Mesendoderm (in vitro differentiated cells): Measurements from ENCODE around the gene ESRP2.
A peak's percentile ranks its signal among the peaks of the same experiment; 100 is the strongest.

Source experiments
- DNase-seq: peaks from one replicate; pipeline ENCODE4 v3.0.0; 2013
- H2AK5ac ChIP-seq: 2 replicates; pipeline ENCODE4 v1.6.1; 2013; ENCODE audit warnings: low read length, inconsistent platforms
- H2BK120ac ChIP-seq: 2 replicates; pipeline ENCODE4 v1.6.1; 2013; ENCODE audit warnings: low read depth, mild to moderate bottlenecking, low read length, moderate library complexity, mixed read lengths
- H2BK15ac ChIP-seq: replicated peaks from 2 replicates; pipeline ENCODE4 v1.6.1; 2013; ENCODE audit warnings: low read depth, mild to moderate bottlenecking, moderate library complexity
- H2BK5ac ChIP-seq: 2 replicates; pipeline ENCODE4 v1.6.1; 2013; ENCODE audit warnings: low read length, inconsistent platforms
- H3K18ac ChIP-seq: 2 replicates; pipeline ENCODE4 v1.6.1; 2013; ENCODE audit warnings: mild to moderate bottlenecking, low read length, mixed read lengths
- H3K23ac ChIP-seq: one replicate; pipeline ENCODE4 v1.6.1; 2013; ENCODE audit warnings: low read length
- H3K27ac ChIP-seq: 2 replicates; pipeline ENCODE4 v1.5.1; 2013; ENCODE audit warnings: low read depth, mild to moderate bottlenecking, inconsistent platforms, low read length, moderate library complexity
- H3K27me3 ChIP-seq: 2 replicates; pipeline ENCODE4 v1.6.1; 2013; ENCODE audit warnings: low read length, control low read depth, mild to moderate bottlenecking, inconsistent platforms; ENCODE audit not compliant: insufficient read depth, poor library complexity
- H3K36me3 ChIP-seq: 2 replicates; pipeline ENCODE4 v1.6.1; 2013; ENCODE audit warnings: low read length, inconsistent platforms; ENCODE audit not compliant: control insufficient read depth, insufficient read depth
- H3K4ac ChIP-seq: one replicate; pipeline ENCODE4 v1.6.1; 2013; ENCODE audit warnings: low read depth, mild to moderate bottlenecking, low read length, moderate library complexity
- H3K4me1 ChIP-seq: 2 replicates; pipeline ENCODE4 v1.6.1; 2013; ENCODE audit warnings: low read depth, low read length, inconsistent platforms; ENCODE audit not compliant: control insufficient read depth
- H3K4me2 ChIP-seq: 2 replicates; pipeline ENCODE4 v1.6.1; 2013; ENCODE audit warnings: low read length
- H3K4me3 ChIP-seq: 2 replicates; pipeline ENCODE4 v1.5.1; 2013; ENCODE audit warnings: mild to moderate bottlenecking, low read length
- H3K56ac ChIP-seq: one replicate; pipeline ENCODE4 v1.6.1; 2013; ENCODE audit warnings: low read length
- H3K79me1 ChIP-seq: 2 replicates; pipeline ENCODE4 v1.6.1; 2013; ENCODE audit warnings: low read length, inconsistent platforms
- H3K79me2 ChIP-seq: 2 replicates; pipeline ENCODE4 v1.6.1; 2013; ENCODE audit warnings: mild to moderate bottlenecking, low read length; ENCODE audit not compliant: control insufficient read depth, insufficient read depth
- H3K9ac ChIP-seq: 2 replicates; pipeline ENCODE4 v1.6.1; 2013; ENCODE audit warnings: low read length, inconsistent platforms
- H4K5ac ChIP-seq: one replicate; pipeline ENCODE4 v1.6.1; 2013; ENCODE audit warnings: low read length
- H4K8ac ChIP-seq: one replicate; pipeline ENCODE4 v1.6.1; 2013; ENCODE audit warnings: low read depth, mild to moderate bottlenecking, control low read depth, low read length, moderate library complexity
- WGBS: extraction: QIAGEN DNeasy Blood & Tissue Kit; methylation state at CpG from one replicate; pipeline ENCODE4 v1.1.7; 2013; ENCODE audit warnings: low lambda C conversion rate, missing lambda C conversion rate; ENCODE audit not compliant: insufficient coverage; ENCODE audit errors: extremely low coverage; 5-methylcytosine and 5-hydroxymethylcytosine counted together

The ESRP2 gene

GRCh38 chr16:68242085-68242484, 6.2 kb upstream of the ESRP2 start:
- Histone ChIP-seq H3K9ac (no peak overlapping the region), H3K18ac (no peak overlapping the region), H3K79me2 (no peaks in the 10 kb centered on the region), H3K4me3 (no peak overlapping the region), H4K8ac (no peak overlapping the region), H3K4ac (no peak overlapping the region), H3K27me3 (no peaks in the 10 kb centered on the region), H3K4me2 (no peak overlapping the region), H4K5ac (no peak overlapping the region), H3K56ac (no peak overlapping the region), H2AK5ac (no peak overlapping the region), H3K36me3 (no peaks in the 10 kb centered on the region), H2BK5ac (no peak overlapping the region), H3K4me1 (peaks cover 4% of the 10 kb centered on the region), H2BK15ac (no peak overlapping the region), H2BK120ac (no peak overlapping the region), H3K27ac (no peak overlapping the region), H3K23ac (no peak overlapping the region), H3K79me1 (no peaks in the 10 kb centered on the region)
- no CpG with 5 or more reads among the region's 7 CpGs for WGBS
- DNase-seq = no peak

- Histone ChIP-seq H3K4me2 (peak overlapping the region; percentile 52), H3K9ac (peak overlapping the region; percentile 79), H3K27me3 (no peaks in the 10 kb centered on the region), H4K8ac (peak overlapping the region; percentile 7), H2BK15ac (no peak overlapping the region), H3K4ac (no peak overlapping the region), H4K5ac (no peak overlapping the region), H2BK5ac (peak overlapping the region; percentile 61), H3K23ac (no peak overlapping the region), H3K4me1 (peaks cover 4% of the 10 kb centered on the region), H3K4me3 (peak overlapping the region; percentile 5), H3K36me3 (no peaks in the 10 kb centered on the region), H3K79me1 (peaks cover 2% of the 10 kb centered on the region), H2AK5ac (no peak overlapping the region), H3K79me2 (peaks cover 4% of the 10 kb centered on the region), H2BK120ac (no peak overlapping the region), H3K18ac (peak overlapping the region; percentile 19), H3K56ac (peak overlapping the region; percentile 89), H3K27ac (peak overlapping the region; percentile 66)
- DNase-seq = no peak
- no CpG with 5 or more reads among the region's 20 CpGs for whole genome bisulfite sequencing
Measured at GRCh38 chr16:68238029-68238345, 2.1 kb upstream of the ESRP2 start.

GRCh38 chr16:68237243-68238028, 1.5 kb upstream of the ESRP2 start:
- peak; percentile 100 for DNase-seq
- H3K36me3 ChIP-seq = no peaks in the 10 kb centered on the region
- no peak overlapping the region for H3K23ac ChIP-seq
- H3K56ac ChIP-seq = peak overlapping the region; percentile 94
- H3K79me1 ChIP-seq = peaks cover 2% of the 10 kb centered on the region
- H3K4me2 ChIP-seq = peak overlapping the region; percentile 95
- peaks cover 4% of the 10 kb centered on the region for H3K4me1 ChIP-seq
- H4K8ac ChIP-seq = peak overlapping the region; percentile 7
- peak overlapping the region; percentile 26 for H3K4ac ChIP-seq
- no peak overlapping the region for H2AK5ac ChIP-seq
- WGBS = no CpG with 5 or more reads among the region's 72 CpGs
- H3K4me3 ChIP-seq = peak overlapping the region; percentile 5
- peaks cover 4% of the 10 kb centered on the region for H3K79me2 ChIP-seq
- no peak overlapping the region for H4K5ac ChIP-seq
- H3K27ac ChIP-seq = peak overlapping the region; percentile 89
- H3K27me3 ChIP-seq = no peaks in the 10 kb centered on the region
- H2BK5ac ChIP-seq = peak overlapping the region; percentile 61
- no peak overlapping the region for H2BK15ac ChIP-seq
- H3K9ac ChIP-seq = peak overlapping the region; percentile 91
- no peak overlapping the region for H2BK120ac ChIP-seq
- H3K18ac ChIP-seq = peak overlapping the region; percentile 65

- Histone ChIP-seq H3K56ac (peak overlapping the region; percentile 94), H3K36me3 (no peaks in the 10 kb centered on the region), H3K79me1 (peaks cover 2% of the 10 kb centered on the region), H2BK5ac (peak overlapping the region; percentile 48), H4K5ac (no peak overlapping the region), H2AK5ac (no peak overlapping the region), H3K9ac (peak overlapping the region; percentile 91), H3K27ac (peak overlapping the region; percentile 89), H3K4me2 (peak overlapping the region; percentile 95), H3K23ac (no peak overlapping the region), H3K18ac (peak overlapping the region; percentile 65), H3K4me1 (peaks cover 4% of the 10 kb centered on the region), H3K27me3 (no peaks in the 10 kb centered on the region), H3K79me2 (peaks cover 4% of the 10 kb centered on the region), H4K8ac (no peak overlapping the region), H3K4ac (peak overlapping the region; percentile 26), H2BK15ac (no peak overlapping the region), H2BK120ac (no peak overlapping the region), H3K4me3 (peak overlapping the region; percentile 4)
- WGBS = no CpG with 5 or more reads among the region's 21 CpGs
- no peak for DNase-seq
Measured at GRCh38 chr16:68236826-68237242, 907 bp upstream of the ESRP2 start.

GRCh38 chr16:68236137-68236825, 354 bp upstream of the ESRP2 start:
- Histone ChIP-seq H3K27ac (peak overlapping the region; percentile 89), H3K4me3 (peak overlapping the region; percentile 59), H4K8ac (no peak overlapping the region), H3K36me3 (no peaks in the 10 kb centered on the region), H3K4me1 (peaks cover 4% of the 10 kb centered on the region), H3K4ac (peak overlapping the region; percentile 26), H3K79me2 (peaks cover 4% of the 10 kb centered on the region), H3K23ac (no peak overlapping the region), H4K5ac (no peak overlapping the region), H3K18ac (peak overlapping the region; percentile 65), H3K56ac (peak overlapping the region; percentile 97), H2AK5ac (no peak overlapping the region), H3K79me1 (peaks cover 2% of the 10 kb centered on the region), H3K9ac (peak overlapping the region; percentile 91), H2BK5ac (peak overlapping the region; percentile 53), H3K4me2 (peak overlapping the region; percentile 95), H3K27me3 (no peaks in the 10 kb centered on the region), H2BK120ac (no peak overlapping the region), H2BK15ac (no peak overlapping the region)
- no CpG with 5 or more reads among the region's 45 CpGs for WGBS
- DNase-seq = peak; percentile 80
